Activated naive CD4-positive, alpha-beta T cell treated with anti-CD3 and anti-CD28 coated beads, Interleukin-2, amount 10 ng/mL, durations not matched to agents 7 days and 5 days (primary cell): ENCODE data around the gene ING5.

ENCODE experiments used
- CTCF ChIA-PET: fragments of 350-600 bp; sonication (Branson Sonifier 250); formaldehyde crosslinking; loops from one replicate; lab custom pipeline; 2021; ENCODE audit warnings: antibody characterized with exemption; lab: Charles Lee
- DNase-seq: peaks from one replicate; pipeline ENCODE4 v3.0.0-alpha.2; 2020
- H3K27ac Mint-ChIP-seq: one replicate; pipeline ENCODE4 v1.8.0; 2021; ENCODE audit warnings: mild to moderate bottlenecking, moderate library complexity, mixed read lengths
- H3K27me3 Mint-ChIP-seq: one replicate; pipeline ENCODE4 v1.8.0; 2021; ENCODE audit warnings: mild to moderate bottlenecking, mixed read lengths
- H3K36me3 Mint-ChIP-seq: one replicate; pipeline ENCODE4 v1.8.0; 2021; ENCODE audit warnings: mixed read lengths
- H3K4me1 Mint-ChIP-seq: one replicate; pipeline ENCODE4 v1.8.0; 2021; ENCODE audit warnings: mixed read lengths
- H3K4me3 Mint-ChIP-seq: one replicate; pipeline ENCODE4 v1.8.0; 2021; ENCODE audit warnings: mild to moderate bottlenecking, moderate library complexity, mixed read lengths
- H3K9me3 Mint-ChIP-seq: one replicate; pipeline ENCODE4 v1.8.0; 2021; ENCODE audit warnings: mixed read lengths

ING5 gene

DNA sequence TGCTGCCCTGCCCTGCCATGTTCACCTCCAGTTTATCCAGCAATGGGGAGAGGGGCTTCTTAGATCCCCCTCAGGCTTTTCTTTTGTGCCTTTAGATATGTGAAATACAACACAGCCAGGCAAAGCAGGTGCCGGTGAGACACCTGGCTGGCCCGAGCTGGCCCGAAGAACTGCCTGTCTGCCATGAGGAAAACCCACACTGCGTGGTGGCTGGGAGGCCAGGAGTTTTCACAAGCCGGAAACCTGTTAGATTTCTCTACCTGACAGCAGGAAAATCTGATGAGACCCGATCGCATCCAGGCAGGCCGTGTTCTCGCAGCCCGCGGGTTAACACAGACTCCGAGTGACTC lies 69.1 kb downstream of the ING5 start:
- no peak overlapping the region for H3K4me3 Mint-ChIP-seq
- peaks cover 11% of the 10 kb centered on the region for H3K4me1 Mint-ChIP-seq
- no peaks in the 10 kb centered on the region for H3K9me3 Mint-ChIP-seq
- no peaks in the 10 kb centered on the region for H3K36me3 Mint-ChIP-seq
- peaks cover 9% of the 10 kb centered on the region for H3K27me3 Mint-ChIP-seq
- no peak overlapping the region for H3K27ac Mint-ChIP-seq
- no peak for DNase-seq
- CTCF ChIA-PET = no interaction called here

DNA sequence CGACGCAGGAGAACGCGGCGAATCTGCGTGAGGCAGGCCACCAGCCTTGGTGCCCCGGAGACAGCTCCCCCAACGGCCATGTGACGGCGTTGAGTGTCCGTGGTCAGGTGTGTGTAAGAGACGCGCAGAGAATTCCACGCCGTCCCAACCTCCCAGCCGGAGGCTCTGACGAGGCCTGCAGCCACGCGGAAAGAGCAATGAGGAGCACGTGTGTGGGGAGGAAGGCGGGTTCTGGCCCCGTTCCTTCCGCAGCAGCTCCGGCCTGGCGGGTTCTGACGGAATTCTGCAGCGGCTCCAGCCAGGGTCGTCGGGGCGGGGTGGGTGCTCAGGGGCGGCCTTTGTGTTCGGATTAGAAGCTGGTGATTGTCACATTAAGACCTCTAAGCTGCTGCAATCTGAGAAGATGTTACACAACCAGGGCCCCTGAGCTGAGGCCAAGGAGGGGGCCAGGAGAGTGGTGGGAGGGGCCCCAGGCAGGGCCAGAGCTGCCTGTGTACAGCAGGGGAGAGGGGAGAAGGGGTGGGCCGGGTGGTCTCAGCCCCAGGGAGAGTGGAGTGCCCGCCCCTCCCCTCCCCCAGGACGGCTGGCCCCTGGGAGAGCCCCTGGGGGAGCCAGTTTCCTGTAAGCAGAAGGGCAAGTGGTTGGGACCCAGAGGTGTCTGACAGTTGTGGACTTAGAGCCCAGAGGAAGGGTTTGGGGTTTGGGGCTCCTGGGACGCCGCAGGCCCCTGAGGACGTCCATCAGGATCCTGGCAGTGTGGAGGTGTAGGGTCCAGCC lies 69.6 kb downstream of the ING5 start:
- peaks cover 9% of the 10 kb centered on the region for H3K27me3 Mint-ChIP-seq
- H3K4me1 Mint-ChIP-seq = peaks cover 11% of the 10 kb centered on the region
- peak overlapping the region; percentile 79 for H3K27ac Mint-ChIP-seq
- DNase-seq = peak; percentile 15
- no peaks in the 10 kb centered on the region for H3K36me3 Mint-ChIP-seq
- CTCF ChIA-PET = no interaction called here
- no peaks in the 10 kb centered on the region for H3K9me3 Mint-ChIP-seq
- H3K4me3 Mint-ChIP-seq = no peak overlapping the region

DNA sequence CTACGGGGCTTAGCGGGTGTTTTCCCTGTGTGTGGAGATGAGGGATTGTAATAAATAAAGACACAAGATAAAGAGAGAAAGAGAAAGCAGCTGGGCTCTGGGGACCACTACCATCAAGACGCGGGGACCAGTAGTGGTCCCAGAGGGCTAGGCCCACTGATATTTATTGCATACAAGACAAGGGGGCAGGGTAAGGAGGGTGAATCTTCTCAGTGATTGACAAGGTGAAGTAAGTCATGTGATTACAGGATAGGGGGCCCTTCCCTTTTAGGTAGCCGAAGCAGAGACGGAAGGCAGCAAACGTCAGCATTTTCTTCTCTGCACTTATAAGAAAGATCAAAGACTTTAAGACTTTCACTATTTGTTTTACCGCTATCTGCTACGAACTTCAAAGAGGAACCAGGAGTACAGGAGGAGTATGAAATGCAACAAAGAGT lies 70.2 kb downstream of the ING5 start:
- peak; percentile 47 for DNase-seq
- Mint-ChIP-seq H3K4me1 (peaks cover 11% of the 10 kb centered on the region), H3K27ac (peak overlapping the region; percentile 79), H3K27me3 (peaks cover 9% of the 10 kb centered on the region), H3K36me3 (no peaks in the 10 kb centered on the region), H3K4me3 (no peak overlapping the region), H3K9me3 (no peaks in the 10 kb centered on the region)
- CTCF ChIA-PET = no interaction called here

DNA sequence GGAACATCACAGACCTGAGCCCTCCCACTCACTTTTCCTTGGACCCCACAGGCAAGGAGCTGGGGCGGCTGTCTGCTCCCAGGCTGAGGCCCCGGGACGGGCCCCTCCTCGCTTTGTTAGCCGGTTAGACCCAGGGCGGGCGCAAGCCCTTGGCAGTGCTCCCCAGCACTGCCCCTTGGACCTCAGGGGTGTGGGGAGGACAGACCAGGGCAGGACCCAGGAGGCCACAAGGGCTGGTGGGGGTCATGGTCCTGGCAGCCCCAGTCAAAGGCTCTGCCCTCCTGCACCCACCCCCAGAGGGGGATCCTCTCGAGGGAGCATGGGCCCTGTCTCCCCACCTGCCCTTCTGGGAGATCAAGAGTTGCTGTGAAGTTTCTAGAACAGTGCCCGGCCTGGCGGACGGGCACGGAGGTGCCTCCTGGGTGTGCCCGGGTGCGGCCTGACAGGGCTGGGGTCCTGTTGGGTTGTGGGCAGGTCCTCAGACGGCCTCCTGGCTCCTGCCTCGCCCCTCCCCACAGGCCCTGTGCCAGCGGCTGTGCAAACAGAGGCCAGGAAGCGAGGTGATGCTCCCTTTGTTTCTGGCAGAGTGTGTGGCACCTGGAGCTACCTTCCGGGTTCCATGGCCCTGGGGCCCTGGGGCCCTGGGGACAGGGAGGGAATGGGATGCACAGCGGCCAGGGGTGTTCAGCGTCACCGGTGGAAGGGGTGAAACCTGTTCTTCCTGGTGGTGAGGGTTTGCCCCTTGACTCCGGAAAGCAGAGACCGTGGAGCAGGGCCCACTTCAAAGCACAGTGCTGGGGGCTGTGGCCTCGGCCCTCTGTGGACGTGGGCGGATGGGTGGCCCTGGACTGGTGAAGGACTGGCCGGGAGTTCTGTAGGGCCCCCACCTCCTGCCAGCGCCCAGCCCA lies 71.9 kb downstream of the ING5 start:
- H3K27ac Mint-ChIP-seq = no peak overlapping the region
- H3K36me3 Mint-ChIP-seq = no peaks in the 10 kb centered on the region
- no peaks in the 10 kb centered on the region for H3K9me3 Mint-ChIP-seq
- no peak for DNase-seq
- CTCF ChIA-PET = interaction anchor here (1.3 kb wide), 1 partner anchor 31 kb away, joined by 4 read pairs; no protein-coding TSS in a partner anchor
- H3K4me1 Mint-ChIP-seq = peaks cover 11% of the 10 kb centered on the region
- peaks cover 9% of the 10 kb centered on the region for H3K27me3 Mint-ChIP-seq
- no peak overlapping the region for H3K4me3 Mint-ChIP-seq

DNA sequence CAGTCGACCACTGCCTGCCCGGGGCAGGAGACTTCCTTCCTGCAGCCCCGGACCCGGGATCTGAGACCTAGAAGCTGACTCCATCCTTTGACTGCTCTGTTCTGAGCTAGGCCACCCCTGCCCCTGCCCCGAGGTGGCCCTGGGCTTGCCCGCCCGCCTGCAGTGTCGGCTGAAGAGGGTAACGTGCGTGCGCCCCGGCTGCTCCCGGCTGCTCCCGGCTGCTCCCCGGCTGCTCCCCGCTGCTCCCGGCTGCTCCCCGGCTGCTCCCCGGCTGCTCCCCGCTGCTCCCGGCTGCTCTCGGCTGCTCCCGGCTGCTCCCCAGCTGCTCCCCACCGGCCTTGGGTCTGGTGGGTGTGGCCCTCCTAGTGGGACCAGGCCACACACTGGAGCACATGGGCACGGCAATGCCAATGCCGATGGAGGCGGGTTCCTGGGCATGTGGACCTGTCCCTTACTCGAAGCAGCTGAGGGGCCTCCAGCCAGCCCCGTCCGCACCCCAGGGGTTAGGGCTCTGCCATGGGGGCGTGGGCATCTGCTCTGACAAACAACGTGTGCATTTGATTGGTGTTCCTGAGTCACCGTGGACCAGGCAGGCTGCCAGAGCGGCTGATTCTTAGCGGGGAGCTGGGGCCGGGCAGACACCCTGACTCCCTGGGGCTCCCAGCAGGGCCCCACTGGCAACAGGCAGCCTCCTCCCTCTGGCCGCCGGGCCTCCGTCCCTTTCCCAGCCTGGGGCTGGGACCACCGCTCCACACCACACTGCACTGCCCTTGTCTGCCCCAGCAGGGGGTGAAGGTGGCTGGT lies 72.8 kb downstream of the ING5 start:
- Mint-ChIP-seq H3K9me3 (peaks cover 2% of the 10 kb centered on the region), H3K4me3 (no peak overlapping the region), H3K27ac (no peak overlapping the region), H3K36me3 (no peaks in the 10 kb centered on the region), H3K4me1 (peaks cover 11% of the 10 kb centered on the region), H3K27me3 (peaks cover 9% of the 10 kb centered on the region)
- CTCF ChIA-PET = no interaction called here
- DNase-seq = no peak

DNA sequence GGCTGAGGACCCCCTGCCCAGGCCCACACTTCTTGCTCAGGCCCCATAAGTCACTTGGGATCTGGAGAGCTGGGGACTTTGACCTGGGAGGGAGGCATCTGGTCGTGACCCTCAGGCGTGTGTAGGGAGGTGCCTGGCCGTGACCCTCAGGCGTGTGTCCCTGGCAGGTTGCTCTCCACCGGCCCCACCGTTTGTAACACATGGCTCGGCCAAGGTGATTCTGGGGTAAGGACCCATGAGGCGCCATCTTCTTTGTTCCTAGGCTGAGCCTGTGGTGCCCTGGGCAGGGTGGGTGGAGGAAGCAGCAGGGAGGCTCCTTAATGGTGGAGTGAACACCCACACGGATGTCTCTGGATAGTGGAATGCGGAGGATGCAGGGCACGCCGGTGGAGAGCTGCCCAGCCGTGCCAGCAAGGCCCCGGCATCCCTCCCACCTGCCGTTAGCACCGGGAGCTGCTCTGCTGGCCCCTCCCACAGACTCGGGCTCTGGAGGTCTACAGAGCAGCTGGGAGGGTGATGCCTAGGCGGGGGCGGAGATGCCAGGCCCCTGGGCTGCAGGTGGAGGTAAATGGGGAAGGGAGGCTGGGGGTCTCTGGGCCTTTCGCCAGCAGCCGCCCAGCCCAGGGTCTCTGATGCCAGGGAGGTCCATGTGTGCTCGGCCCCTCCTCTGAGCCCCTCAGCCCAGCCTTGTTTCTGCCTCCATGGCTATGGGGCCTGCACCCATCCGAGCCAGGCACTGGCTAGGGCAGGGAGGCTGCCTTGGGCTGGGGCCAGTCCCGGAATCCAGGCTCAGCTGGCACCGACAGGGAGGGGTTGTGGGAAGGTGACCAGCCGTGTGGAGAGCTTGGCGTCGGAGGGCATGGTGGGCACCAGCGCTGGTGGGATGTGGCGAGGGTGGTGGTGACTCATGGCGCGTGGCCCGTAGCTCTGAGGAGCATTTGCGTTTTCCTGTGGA lies 73.7 kb downstream of the ING5 start:
- CTCF ChIA-PET = no interaction called here
- peaks cover 2% of the 10 kb centered on the region for H3K9me3 Mint-ChIP-seq
- peaks cover 11% of the 10 kb centered on the region for H3K4me1 Mint-ChIP-seq

DNA sequence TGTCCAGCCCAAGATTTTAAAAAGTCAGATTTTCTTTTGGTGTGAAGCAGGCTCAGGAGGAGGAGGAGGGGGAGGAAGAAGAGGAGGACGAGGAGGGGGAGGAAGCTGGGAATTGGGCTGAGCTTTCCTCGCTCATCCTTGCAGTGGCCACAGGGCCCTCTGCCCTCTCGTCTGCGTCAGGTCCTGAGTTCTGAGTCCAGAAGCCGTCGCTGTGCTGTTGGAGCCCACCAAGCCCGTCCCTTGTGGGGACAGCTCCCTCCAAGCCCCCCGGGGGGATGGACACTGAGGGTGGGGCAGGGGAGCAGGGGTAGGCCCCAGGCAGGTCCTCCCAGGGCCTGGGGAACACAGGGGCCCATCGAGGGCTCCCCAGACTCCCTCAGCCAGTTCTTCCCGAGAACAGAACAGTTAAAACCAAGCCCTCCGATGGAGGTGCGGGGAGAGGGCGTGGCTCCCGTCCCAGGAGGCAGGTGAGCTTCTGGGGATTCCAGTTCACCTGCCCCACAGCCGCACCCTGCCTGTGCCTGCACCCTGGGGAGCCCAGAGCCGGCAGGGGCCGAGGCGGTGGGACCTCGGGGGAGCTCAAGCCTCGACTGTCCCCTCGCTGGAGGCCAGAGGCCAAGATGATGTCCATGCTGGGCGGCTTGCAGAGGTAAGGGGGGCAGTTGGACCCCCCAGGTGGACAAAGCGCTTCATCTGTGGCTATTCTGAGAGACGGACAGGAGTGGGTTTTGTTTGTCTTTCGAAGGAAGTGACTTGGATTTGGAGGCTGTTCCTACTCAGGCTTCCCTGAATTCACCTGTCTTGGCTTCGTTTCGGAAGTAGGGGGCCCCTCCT lies 74.7 kb downstream of the ING5 start, which contains the start of gene GAL3ST2:
Gene GAL3ST2 (plus strand): TSS at position 487 of the 834 bp plus-strand sequence. CDS start 134 bp downstream, at position 621.
- no peak within 1 kb of the TSS for H3K4me3 Mint-ChIP-seq
- peaks cover 9% of the 10 kb centered on the region for H3K27me3 Mint-ChIP-seq
- H3K36me3 Mint-ChIP-seq = no peaks in the 10 kb centered on the region
- no peak within 1 kb of the TSS for H3K27ac Mint-ChIP-seq
- DNase-seq = peak; percentile 10
- H3K4me1 Mint-ChIP-seq = peaks cover 11% of the 10 kb centered on the region
- H3K9me3 Mint-ChIP-seq = peaks cover 4% of the 10 kb centered on the region
- CTCF ChIA-PET = no interaction called here

More for the DNA sequence above, 73.7 kb downstream of the ING5 start:
- Mint-ChIP-seq H3K27me3 (peaks cover 9% of the 10 kb centered on the region), H3K4me3 (no peak overlapping the region), H3K36me3 (no peaks in the 10 kb centered on the region), H3K27ac (no peak overlapping the region)
- DNase-seq = no peak

DNA sequence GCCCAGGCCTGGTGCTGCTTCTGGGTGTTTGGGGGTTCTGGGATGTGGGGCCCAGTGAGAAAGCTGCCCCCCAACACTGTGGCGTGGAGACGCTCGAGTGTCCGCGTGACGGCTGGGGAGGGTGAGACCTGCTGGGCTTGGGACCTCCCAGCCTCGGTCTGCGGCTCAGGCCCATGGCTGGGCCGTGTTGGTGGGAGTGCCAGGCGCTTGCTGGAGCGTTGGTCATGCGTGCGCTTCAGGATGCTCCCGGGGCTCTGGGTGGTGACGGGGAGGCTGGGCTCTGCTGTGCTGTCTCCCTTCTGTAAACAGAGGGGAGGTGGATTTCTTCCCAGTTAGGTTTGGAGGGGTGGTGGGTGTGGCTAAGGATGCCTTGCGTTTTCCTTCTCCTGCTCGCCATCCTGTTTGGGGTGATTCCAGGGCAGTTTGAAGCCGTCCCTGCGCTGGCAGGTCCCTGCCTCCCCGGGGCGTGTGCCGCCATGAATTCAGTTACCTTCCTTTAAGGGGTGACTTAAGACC lies 75.4 kb downstream of the ING5 start:
- H3K9me3 Mint-ChIP-seq = peaks cover 4% of the 10 kb centered on the region
- CTCF ChIA-PET = interaction anchor here (1.1 kb wide), 1 partner anchor 10 kb away, joined by 3 read pairs; no protein-coding TSS in a partner anchor
- no peak overlapping the region for H3K27ac Mint-ChIP-seq
- no peaks in the 10 kb centered on the region for H3K36me3 Mint-ChIP-seq
- H3K27me3 Mint-ChIP-seq = peaks cover 9% of the 10 kb centered on the region
- no peak for DNase-seq
- peaks cover 6% of the 10 kb centered on the region for H3K4me1 Mint-ChIP-seq
- no peak overlapping the region for H3K4me3 Mint-ChIP-seq

DNA sequence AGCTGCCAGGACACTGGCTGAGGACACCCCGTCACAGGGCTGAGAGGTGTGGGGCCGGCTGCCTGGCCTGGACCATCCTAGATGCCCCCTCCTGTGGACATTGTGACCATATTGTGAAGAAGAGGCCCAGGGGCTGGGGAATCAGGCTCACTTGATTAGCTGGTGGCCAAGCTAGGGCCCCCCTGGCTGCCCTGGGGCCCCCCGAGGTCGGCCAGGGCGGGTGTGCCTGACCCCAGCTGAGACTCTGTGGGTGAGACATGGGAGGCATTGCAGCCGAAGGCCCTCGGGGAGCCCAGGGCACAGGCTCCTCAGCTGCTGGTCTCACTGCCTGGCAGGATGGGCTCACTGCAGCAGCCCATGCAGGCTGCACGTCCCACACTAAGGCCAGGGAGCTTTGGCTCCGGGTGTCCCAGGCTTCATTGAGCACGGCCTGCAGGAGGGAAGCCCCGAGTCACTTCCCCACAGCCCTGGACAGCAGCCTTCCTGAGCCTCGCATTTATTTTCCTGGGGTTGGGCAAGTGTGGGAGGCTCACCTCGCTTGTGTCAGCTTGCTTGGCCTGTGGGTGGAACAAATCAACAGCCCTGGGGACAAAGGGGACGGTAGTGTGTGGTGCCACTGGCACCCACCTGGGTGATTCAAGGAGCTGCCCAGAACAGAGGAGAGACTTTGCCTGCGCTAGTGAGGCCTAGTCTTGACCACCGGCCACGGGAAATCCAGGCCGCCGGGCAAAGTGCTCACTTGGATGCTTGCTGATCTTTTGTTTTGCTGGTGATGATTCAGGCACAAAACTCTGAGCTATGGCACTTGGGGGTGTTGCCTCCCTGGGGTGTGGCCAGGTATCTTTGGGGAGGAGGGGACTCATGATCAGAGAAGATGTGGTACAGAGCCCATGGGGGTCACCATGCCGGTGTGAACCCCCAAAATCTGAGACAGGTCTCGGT lies 76.1 kb downstream of the ING5 start:
- no peak for DNase-seq
- no peak overlapping the region for H3K4me3 Mint-ChIP-seq
- peaks cover 5% of the 10 kb centered on the region for H3K9me3 Mint-ChIP-seq
- H3K36me3 Mint-ChIP-seq = no peaks in the 10 kb centered on the region
- no peaks in the 10 kb centered on the region for H3K4me1 Mint-ChIP-seq
- peaks cover 9% of the 10 kb centered on the region for H3K27me3 Mint-ChIP-seq
- CTCF ChIA-PET = interaction anchor here (1.1 kb wide), 1 partner anchor 9 kb away, joined by 3 read pairs; no protein-coding TSS in a partner anchor
- H3K27ac Mint-ChIP-seq = no peak overlapping the region
